Measurements from ENCODE around the gene ZRSR2.

- TF ChIP-seq EZH2 (IDR thresholded peaks at IDR 0.05; ENCODE audit: insufficient read depth, low read length) = no peak
- TF ChIP-seq CTCF (IDR thresholded peaks at IDR 0.05; ENCODE audit: insufficient read depth, low read depth, low read length) = no peak
These were observed 63.9 kb downstream of the ZRSR2 start for GRCh38 chrX:15854080-15854655.
